ENCODE data around the gene HDAC7. TPM values are rescaled to one million over a fixed set of nuclear protein-coding genes. Genes with fewer than 3 reads are reported as not detected.

The HDAC7 gene
- total and polyA plus RNA-seq, 2 of the 13 experiments (the other 11 are each of a cell fraction or from before 2014, with no cell fraction given) = 4.6 to 10.8 TPM

DNA sequence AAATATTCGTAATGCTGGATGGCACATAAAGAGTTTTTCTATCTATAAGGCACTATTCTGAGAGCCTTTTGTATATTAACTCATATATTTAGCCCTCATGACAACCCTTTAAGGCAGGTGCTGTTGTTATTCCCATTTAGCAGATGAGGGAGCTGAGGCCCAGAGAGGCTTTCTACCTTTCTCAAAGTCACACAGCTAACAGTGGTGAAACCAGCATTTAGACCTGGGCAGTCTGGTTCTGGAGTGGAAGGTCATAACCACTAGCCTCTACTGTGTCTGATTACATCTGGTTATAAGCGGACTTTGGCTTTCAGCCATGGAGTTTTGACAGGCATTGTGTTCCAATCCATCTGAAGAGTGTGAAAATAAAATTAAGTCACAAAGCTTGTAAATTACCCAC is 41.2 kb upstream of the HDAC7 start:
- ChIA-PET POLR2A (no interaction called here), CTCF (ENCODE audit: low intra/inter-chr PET ratio, low total read pairs) (no interaction called here)
- Histone ChIP-seq H3K4me2 (ENCODE audit: low read depth, low read length) (no peak overlapping the region), H3K27me3 (ENCODE audit: control insufficient read depth in 1 of 2, insufficient read depth in 2 of 2, low read length in 2 of 2) (no peaks in the 10 kb centered on the region), H2AFZ (ENCODE audit: low read length) (no peak overlapping the region), H3K9ac (ENCODE audit: insufficient read depth, low read depth, low read length) (no peak overlapping the region), H4K20me1 (ENCODE audit: insufficient read depth, low read length) (no peaks in the 10 kb centered on the region), H3K4me1 (ENCODE audit: insufficient read depth, low read length) (peaks cover 38% of the 10 kb centered on the region), H3K9me3 (ENCODE audit: low read length) (no peaks in the 10 kb centered on the region), H3K4me3 (replicated peaks in 1 of 3; ENCODE audit: insufficient read depth in 1 of 3, low read depth in 2 of 3, low read length in 3 of 3) (no peak overlapping the region), H3K27ac (ENCODE audit: extremely low read length, insufficient read depth, low read length) (no peak overlapping the region), H3K79me2 (ENCODE audit: insufficient read depth, low read length) (no peaks in the 10 kb centered on the region), H3K36me3 (replicated peaks in 1 of 2; ENCODE audit: control insufficient read depth in 1 of 2, insufficient read depth in 2 of 2, low read length in 2 of 2) (no peaks in the 10 kb centered on the region)
- FAIRE-seq (no peak), DNase-seq (ENCODE audit: low spot score) (no peak), ATAC-seq (no peak)
- WGBS (ENCODE audit: low lambda C conversion rate) = 63% methylated on average over 2 of the region's 2 CpGs
- no peak for TF ChIP-seq FOXC1 (CRISPR knock-in tag; IDR thresholded peaks at IDR 0.05; ENCODE audit: borderline replicate concordance)
- no peak for TF ChIP-seq ZIK1 (CRISPR knock-in tag; IDR thresholded peaks at IDR 0.05; ENCODE audit: borderline replicate concordance, low read depth)
- TF ChIP-seq PLRG1 (conservative IDR thresholded peaks at IDR 0.05) = no peak
- TF ChIP-seq ELF4 (CRISPR knock-in tag; IDR thresholded peaks at IDR 0.05; ENCODE audit: borderline replicate concordance) = no peak
- no peak for TF ChIP-seq NFE2L1 (CRISPR knock-in tag; IDR thresholded peaks at IDR 0.05; ENCODE audit: borderline replicate concordance)
- no peak for TF ChIP-seq IRF2 (CRISPR knock-in tag; IDR thresholded peaks at IDR 0.05)
- TF ChIP-seq ZNF747 (CRISPR knock-in tag; IDR thresholded peaks at IDR 0.05; ENCODE audit: borderline replicate concordance) = no peak
- no peak for TF ChIP-seq THAP11 (CRISPR knock-in tag; IDR thresholded peaks at IDR 0.05)
- no peak for TF ChIP-seq MAZ (IDR thresholded peaks at IDR 0.05; ENCODE audit: borderline replicate concordance, low read depth, low read length)
- TF ChIP-seq MAZ (CRISPR knock-in tag; IDR thresholded peaks at IDR 0.05; ENCODE audit: low read depth) = no peak
- TF ChIP-seq ZNF367 (CRISPR knock-in tag; IDR thresholded peaks at IDR 0.05; ENCODE audit: borderline replicate concordance) = no peak
- no peak for TF ChIP-seq PAXIP1 (CRISPR knock-in tag; conservative IDR thresholded peaks at IDR 0.05)
- no peak for TF ChIP-seq ZNF260 (CRISPR knock-in tag; IDR thresholded peaks at IDR 0.05; ENCODE audit: borderline replicate concordance, low read depth)
- in situ Hi-C loops (cut with HindIII; ENCODE audit: extremely low pct_ligation_motif_present, low pct_unique_long_range_greater_than_20kb) (no loop called here), intact Hi-C loops (cut with micrococcal nuclease; ENCODE audit: unreplicated experiment) (no loop called here)
- BruUV-seq (replicated peaks) = no TSS peak

Measured in HepG2 (cell line).